ENCODE results near the gene BPHL.
A peak's percentile ranks its signal among the peaks of the same experiment; 100 is the strongest.
"Not testable (repeated sequence)": the region's sequence is repeated elsewhere in the genome, so short reads cannot be mapped to it uniquely, and the experiment has no call there.

BPHL gene

DNA sequence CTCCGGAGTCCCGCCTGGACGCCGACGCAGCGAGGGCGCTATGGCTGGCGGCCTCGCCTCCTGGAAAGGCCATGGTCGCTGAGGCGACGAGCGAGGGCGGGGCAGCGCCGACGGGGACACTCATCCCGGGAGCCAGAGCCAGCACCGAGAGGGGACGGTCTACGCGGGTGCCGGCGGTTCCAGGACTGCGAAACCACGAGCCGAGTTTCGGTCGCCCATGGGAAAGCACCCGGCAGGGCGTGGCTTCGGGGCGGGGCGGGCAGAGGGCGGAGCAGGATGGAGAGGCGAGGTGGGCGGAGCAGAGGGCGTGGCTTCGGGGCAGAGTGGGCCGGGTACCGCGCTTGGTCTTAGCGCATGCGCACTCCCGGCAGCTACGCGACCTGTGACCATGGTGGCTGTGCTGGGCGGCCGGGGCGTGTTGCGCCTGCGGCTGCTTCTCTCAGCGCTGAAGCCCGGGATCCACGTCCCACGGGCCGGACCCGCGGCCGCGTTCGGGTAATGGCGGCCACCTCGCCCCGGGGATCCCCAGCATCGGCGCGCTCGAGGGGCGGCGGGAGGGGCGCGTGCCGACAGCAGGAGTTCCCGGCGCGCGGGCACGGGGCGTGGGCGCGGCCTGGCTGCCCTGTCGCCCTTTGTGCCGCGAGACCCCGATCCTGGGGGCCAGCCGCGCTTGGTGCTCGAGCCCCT is at the start of gene BPHL:
Gene BPHL, plus strand, starts transcription at position 359 of the 687 bp plus-strand sequence. Its CDS starts 30 bp downstream, at position 389.
- peak; percentile 99 for DNase-seq

DNA sequence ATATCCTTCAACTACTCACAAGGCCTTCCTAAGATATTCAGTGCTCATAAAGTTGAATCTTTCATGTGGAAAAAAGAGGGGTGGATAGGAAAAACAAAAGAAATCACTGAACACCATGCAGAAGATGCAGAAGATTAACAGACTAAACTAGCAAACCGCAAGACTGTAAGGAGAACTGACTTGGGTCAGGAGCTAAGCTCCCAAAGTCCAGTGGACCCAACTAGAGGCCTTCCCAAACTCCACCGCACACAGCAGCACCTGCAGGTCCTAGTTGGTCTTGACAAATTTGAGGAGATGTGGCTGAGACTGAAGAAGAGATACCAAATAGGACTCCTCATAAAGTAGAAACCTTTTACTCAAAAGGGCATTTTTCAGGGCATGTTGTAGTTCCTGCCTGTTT is 46.9 kb upstream of the BPHL start:
- DNase-seq = no peak

DNA sequence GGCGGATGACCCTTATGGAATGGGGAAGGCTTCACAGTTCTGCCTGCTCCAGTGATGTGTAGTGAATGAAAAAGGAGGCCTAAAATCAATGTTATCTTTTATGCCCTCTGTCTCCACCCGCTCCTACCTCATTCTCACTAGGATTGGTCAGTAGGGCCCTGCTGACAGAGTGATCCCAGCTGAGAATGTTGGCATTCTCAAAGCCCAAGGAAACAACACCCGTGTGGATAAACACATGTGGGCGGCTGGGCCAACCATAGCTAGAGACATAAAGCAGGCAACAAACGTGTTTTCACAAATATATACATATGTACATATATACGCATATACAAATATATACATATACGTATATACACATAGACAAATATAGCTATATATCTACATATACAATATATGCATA is 45.7 kb upstream of the BPHL start:
- no peak for DNase-seq

DNA sequence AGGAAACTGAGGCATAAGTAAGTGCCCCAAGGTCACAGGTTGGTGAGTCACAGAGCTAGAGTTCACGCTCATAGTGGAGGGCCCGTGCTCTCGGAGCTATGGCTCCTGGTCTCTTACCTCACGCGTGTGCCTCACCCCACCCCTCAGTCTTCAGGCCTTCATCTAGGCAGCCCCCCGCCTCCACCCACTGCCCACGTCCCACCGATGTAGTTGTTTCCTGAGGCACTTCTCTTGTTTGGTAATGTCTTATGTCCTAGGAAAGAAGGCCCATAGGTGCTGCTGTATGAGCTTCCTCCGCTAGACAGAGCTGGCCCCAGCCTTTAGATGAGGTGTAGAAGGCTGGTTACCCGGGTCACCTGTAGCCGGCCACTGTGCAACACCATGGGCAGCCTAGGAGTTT is 45.1 kb upstream of the BPHL start:
- DNase-seq = no peak

DNA sequence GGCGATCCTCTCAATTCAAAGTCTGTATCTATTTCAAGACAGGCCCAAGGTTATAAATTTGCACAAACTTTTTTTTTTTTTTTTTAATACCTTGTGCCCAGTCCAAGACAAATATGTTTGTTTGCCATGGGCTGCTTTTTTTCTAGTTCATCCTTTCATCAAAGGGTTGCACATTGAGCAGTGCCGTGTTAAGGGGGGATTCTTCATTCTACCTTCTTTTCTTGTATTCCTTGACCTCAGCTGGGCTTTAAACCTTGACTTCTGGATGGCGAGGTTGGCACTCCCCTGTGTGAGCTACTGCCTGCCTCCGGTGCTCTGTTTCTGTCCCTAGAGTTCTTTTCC is 42.8 kb upstream of the BPHL start:
- no peak for DNase-seq

DNA sequence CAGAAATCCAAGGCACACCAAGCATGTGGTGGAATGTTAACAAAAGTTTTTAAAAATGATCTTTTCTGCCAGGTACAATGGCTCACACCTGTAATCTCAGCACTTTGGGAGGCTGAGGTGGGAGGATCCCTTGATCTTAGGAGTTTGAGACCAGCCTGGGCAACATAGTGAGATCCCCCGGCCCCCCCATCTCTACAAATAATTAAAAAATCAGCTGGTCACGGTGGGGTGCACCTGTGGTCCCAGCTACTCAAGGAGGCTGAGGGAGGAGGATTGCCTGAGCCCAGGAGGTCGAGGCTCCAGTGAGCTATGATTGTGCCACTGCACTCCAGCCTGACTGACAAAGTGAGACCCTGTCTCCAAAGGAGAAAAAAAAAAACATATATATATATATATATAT is 42.2 kb upstream of the BPHL start:
- DNase-seq = no peak

DNA sequence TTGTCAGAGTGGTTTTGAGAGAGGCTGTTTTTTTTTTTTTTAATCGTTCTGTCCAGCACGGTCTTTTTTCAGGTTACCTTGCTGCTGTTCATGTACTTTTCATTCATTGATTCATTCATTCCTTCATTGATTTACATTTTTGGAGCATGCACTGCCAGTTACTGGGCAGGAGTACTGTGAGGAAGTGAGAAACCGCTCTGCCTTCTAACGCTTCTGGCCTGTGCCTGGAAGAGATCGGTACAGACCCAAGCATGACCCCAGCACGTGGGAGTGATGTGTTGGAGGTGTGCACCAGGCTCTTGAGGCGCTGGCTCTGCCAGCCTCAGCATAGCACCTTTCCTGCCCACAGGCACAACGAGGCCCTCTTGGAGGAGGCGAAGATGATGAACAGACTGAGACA is 41.1 kb upstream of the BPHL start:
- no peak for DNase-seq

DNA sequence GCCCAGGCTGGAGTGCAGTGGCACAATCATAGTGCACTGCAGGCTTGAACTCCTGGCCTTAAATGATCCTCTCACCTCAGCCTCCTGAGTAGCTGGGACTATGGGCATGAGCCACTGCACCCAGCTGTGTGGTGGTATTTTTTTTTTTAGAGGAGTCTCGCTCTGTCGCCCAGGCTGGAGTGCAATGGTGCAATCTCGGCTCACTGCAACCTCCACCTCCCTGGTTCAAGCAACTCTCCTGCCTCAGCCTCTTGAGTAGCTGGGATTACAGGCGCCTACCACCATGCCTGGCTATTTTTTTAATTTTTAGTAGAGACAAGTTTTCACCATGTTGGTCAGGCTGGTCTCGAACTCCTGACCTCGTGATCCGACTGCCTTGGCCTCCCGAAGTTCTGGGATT is 39.6 kb upstream of the BPHL start:
- DNase-seq = not testable (repeated sequence)

DNA sequence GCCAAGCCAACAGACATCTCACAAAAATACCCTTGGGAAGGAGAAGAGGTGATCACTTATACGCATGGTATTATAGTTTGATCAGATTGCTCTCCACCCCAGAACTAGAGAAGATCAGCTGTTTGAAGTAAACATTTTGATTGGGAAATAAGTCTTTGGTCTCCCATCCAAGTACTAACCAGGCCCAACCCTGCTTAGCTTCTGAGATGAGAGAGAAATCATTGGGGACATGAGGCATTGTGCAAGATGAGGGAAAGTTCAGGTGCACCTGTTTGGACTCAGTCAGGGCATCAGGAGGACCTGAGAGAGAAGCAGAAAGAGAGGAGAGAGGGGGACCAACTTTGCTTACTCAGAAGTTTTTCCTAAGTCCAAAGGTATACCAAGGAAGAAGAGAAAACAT is 38.8 kb upstream of the BPHL start:
- no peak for DNase-seq

DNA sequence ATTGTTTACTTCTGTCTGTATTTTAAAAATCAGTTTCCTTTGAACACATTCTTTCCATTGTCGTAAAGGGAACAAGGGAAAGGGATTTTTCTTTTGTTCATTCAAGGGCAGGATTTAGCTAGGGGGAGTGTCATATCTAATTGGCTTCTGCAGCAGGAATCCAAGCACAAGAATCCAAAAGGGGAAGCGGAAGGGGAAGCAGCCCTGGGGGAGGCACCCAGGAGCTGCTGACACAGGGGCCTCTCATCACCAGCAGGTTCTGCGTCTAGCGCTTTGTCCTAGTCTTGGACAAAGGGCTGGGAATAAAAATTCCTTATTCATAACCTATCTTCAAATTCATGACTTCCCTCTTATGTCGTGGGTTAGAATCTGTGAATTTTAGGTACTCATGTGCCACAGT is 36.6 kb upstream of the BPHL start:
- DNase-seq = peak; percentile 79 to 83

DNA sequence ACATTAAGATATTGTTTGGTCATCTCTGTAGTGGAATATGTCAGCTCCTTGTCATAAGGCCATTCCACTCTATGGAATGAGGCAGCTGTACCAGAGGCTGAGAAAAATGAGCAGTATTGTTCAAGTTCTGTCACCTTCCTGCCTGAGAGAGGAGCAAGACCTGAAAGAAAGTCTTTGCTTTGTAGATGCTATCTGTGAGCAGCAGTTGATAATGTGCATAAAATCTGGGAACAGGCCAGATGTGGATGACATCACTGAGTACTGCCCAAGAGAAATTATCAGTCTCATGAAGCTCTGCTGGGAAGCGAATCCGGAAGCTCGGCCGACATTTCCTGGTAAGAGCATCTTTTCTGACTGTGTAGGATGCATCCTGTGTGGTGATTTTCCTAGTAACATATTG is 33.4 kb upstream of the BPHL start:
- DNase-seq = no peak

DNA sequence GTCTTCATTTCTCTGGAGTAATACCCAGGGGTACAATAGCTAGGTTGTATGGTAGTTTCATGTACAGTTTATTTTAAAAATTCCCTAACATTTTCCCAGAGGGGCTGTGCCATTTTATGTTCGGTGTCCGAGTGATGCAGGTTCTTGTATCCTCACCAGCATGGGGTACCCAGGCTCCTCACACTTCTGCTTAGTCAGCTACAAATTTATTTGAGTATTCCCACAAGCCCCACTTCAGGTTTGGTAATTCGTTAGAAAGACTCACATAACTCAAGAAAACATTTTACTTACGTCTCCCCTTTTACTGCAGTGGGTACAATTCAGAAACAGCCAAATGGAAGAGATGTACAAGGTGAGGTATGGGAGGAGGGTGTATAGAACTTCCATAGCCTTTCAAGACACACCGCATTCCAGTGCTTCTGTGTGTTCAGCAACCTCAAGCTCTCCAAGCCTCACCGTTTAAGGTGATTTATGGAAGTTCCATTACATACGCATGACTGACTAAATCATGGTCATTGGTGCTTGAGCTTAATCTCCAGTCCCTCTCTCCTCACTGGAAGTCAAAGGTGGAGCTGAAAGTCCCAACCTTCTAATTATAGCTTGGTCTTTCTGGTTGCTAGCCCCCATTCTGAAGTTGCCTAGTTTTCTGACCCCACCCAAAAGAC is 32.1 kb upstream of the BPHL start:
- no peak for DNase-seq

DNA sequence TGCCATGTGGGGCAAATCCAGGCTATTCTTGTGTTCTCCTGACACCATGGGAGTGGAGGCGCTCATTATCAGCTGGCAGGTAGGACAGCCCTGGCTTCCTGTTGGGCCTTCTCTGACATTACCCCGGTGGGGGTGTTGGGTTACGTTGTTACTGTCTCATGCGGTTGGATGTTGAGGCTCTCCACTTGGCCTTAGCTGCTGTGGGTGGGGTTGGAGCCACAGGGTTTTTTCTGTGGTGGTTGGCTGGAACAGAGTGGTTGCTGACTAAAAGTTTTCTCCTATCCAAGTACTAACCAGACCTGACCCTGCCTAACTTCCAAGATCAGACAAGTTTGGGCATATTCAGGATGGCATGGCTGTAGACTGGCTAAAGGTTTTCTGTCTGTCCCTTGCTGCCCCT is 30.1 kb upstream of the BPHL start:
- no peak for DNase-seq

DNA sequence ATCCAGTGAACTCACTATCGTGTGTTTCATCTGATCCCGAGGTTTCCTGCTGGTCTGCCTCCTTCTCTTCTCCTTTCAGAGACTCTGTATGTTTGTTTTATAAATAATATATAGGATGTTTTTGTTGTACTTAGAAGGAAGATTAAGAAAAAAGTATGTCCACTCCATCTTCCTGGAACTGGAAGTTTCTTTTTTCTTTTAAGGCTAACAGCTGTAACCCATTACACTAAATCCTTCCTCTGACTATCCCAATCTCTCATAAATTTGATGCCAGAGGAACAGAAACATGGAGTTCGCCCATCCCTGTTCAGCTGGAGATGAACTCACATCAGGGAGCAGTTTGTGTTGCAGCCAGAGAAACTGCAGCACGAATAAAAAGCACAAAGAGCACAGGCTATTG is 29.5 kb upstream of the BPHL start:
- DNase-seq = no peak

DNA sequence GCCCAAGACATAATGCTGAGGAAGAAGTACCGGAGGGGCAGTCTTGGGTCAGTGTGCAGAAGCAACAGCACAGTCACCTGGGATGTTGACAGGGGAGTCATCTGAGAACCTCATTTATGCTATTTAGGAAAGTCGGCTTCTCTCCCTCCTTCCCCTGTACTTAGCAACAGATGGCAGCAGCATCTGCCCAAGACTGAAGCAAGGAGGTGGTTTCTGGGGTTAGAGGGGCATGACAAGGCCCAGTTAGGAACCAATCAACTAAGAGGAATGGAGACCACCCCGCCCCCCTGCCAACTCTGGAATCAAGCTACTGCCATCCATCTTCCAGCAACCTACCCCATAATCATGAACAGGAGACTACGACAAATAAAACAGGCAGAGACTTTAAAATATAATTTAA is 28.5 kb upstream of the BPHL start:
- DNase-seq = no peak

DNA sequence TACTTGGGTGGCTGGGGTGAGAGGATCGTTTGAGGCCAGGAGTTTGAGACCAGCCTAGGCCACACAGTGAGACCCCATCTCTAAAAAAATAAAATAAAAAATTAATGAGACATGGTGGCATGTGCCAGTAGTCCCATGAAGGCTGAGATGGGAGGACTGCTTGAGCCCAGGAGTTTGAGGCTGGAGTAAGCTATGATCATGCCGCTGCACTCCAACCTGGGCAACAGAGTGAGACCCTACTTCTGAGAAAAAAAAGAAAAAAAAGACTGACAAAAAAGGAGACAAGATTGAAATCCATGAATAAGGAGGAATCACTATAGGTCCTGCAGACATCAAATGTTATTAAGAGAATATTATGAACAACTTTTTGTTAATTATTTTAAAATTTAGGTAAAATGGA is 23.7 kb upstream of the BPHL start:
- no peak for DNase-seq

DNA sequence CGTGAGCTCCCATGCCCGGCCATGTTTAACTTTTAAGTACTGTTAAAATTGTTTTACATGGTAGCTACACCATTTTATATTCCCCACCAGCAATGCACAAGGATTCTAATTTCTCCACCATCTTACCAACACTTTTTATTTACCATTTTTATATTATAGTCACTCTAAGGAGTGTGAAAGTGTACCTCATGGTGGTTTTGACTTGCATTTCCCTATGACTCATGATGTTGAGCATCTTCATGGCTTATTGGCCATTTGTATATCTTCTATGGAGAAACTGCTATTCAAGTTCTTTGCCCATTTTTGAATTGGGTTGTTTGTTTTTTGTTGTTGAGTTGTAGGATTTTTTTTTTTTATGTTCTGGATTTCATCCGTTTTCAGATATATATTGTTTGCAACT is 15.6 kb upstream of the BPHL start:
- no peak for DNase-seq

DNA sequence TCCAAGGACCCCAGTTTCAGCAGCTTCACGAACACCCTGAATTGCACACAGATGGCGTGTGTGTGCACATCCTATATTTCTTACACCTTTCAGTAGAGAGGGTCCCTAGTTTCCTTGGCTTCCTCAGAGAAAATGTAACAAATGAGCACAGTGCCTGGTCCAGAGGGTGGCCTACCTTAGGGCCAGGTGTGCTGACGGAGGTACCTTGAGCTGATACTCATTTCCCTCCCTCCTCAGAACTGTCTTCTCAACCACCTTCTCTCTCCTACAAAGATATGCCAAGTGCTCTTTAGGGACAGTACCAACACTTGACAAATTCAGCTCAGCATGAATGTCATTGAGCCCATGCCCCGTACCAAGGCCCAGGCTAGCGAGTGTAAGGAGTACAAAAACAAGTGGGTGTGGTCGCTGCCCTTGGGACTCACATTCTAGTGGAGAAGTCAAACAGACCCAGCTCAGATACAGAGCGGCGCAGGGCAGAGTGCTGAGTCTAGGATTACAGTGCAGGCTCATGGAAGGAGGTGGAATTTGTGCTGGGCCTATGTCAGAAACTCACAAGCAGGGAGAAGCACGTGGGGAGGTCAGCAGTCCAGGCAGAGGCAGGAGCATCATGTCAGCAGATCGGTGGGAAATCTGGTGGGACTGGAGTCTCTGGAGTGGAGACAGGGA is 9.6 kb upstream of the BPHL start:
- no peak for DNase-seq

DNA sequence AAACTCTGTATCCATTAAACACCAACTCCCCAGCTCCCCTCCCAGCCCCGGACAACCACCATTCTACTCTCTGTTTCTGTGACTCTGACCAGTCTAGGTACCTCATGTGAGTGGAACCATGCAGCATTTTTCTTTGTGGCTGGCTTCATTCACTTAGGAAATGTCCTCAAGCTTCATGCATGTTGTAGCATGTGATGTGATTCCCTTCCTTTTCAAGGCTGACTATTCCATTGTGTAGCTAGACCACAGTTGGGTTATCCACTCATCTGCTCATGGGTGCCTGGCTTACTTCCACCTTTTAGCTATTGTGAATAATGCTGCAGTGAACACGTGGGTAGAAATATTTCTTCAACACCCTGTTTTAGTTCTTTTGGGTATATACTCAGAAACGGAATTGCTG is 8.8 kb upstream of the BPHL start:
- DNase-seq = no peak

DNA sequence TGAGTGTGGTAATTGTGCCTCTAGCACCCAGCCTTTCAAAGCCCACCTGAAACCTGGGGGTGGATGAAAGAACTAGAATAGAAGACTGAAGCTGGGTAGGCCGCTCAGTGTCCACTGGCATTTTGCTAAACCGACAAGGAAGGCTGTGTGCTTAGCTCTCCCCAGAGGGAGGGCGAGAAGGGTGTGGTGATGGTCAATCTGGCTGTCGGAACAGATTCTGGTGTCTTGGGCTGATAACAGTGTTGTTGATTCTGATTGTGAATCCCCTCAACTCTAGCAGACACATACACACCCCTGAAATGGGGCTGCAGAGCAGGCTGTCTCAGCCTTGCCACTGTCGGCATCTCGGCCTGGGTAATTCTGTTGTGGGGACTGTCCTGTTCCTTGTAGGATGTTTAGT is 4.1 kb upstream of the BPHL start:
- no peak for DNase-seq

DNA sequence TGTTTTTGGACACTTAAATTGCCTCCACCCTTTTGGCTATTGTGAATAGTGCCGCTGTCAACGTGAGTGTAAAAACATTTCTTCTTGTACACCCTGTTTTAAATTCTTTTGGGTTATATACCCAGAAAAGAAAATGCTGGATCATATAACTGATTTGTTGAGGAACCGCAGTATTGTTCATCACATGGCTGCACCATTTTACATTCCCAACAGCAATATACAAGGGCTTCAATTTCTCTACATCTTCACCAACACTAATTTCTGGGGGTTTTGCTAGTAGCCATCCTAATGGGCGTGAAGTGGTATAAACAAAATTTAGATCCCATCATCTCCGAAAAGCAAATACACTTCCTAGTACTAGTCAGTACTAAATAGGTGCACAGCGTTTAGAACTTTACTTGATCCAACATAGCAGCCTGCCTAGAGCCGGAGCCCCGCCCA is 579 bp upstream of the BPHL start:
- no peak for DNase-seq

DNA sequence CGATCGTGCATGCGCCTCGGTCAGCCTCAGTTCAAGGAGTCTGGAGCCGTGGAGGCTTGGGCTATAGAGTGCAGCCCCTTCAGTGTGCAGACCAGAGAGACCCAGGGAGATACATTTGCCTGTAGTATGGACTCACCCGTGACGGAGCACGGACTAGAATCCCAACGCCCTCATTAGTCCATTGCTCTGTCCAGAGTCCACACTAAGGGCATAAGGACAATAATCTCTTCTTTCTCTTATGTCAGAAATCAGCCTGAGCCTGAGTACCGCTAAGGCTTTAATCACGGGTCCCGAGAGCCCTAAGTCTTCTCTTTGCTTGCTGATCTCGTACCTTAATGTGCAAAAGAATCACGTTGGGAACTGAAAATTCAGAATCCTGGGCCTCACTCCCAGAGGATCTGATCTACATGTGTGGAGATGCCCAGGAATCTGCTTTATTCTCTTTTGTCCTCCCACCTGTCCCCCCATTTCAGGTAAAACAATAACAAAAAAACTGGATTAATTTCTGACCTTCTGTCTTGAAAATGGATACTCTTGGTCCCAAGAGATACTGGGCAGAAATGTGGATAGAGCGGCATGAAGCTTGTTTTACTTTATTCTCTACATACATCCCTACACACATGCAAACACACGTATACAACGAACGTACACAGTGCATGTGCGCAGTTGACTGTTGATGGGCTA is 671 bp downstream of the BPHL start:
- no peak for DNase-seq

DNA sequence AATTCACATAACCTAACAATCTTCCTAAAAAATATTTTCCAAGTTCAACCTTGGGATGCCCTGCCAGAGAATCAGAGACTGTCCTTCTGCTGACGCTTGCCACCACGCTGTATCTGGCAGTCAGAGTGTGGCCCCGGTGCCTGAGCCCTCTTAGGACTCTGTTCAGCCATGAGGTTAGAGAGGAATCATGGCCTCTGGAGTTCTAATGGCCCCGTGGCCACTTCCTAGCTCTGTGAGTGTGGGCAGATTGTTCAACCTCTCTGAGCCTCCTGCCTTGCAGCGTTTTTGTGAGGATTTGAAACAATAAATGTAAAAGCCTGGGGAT is 2.2 kb downstream of the BPHL start:
- DNase-seq = no peak

DNA sequence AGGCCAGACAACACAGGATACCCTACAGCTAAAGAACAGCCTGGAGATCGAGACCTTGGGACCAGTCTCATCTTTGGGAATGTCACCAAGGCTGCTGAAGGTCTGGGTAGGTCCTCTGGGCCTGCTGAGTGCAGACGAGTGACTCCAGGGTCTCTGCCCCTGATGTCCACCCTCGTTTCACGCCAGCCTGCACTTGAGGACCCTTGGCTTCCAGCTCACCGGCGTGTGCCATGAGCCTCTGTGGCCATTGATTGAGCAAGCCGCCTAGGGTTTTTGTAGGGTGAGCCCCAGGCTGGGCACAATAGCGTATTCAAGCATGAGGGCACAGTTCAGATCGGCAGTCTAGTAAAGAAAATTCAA is 4.3 kb downstream of the BPHL start:
- DNase-seq = no peak
